Left lung (tissue), 10 donors: Measurements from ENCODE around the gene APOO. TPM values are rescaled to one million over a fixed set of nuclear protein-coding genes. Genes with fewer than 3 reads are reported as not detected.

Experiments
- ATAC-seq: fragments of 200-7000 bp; cut with Tn5 transposase; one replicate; pipeline ENCODE4 v1.9.1; 2020; ENCODE audit warnings: moderate library complexity
- DNase-seq, 4 donors: peaks; one replicate each; pipeline ENCODE4 v3.0.0-alpha.2; 2013 to 2020
- H3K27ac ChIP-seq, 2 donors: fragments of 200-600 bp; sonication (generic) in 1 of 2; one replicate each; pipeline versions ENCODE4 v1.5.0 to v1.8.0; 2020 to 2021
- H3K27me3 ChIP-seq, 2 donors: fragments of 200-600 bp; sonication (generic) in 1 of 2; one replicate each; pipeline versions ENCODE4 v1.5.0 to v1.8.0; 2020 to 2021
- H3K36me3 ChIP-seq, 2 donors: fragments of 200-600 bp; sonication (generic) in 1 of 2; one replicate each; pipeline versions ENCODE4 v1.5.0 to v1.8.0; 2020 to 2021
- H3K4me1 ChIP-seq, 2 donors: fragments of 200-600 bp; one replicate each; pipeline ENCODE4 v1.8.0; 2021
- H3K4me3 ChIP-seq, 2 donors: fragments of 200-600 bp; sonication (generic) in 1 of 2; one replicate each; pipeline versions ENCODE4 v1.5.0 to v1.8.0; 2020 to 2021; ENCODE audit warnings: mild to moderate bottlenecking in 1 of 2
- H3K9me3 ChIP-seq, 2 donors: fragments of 200-600 bp; sonication (generic) in 1 of 2; one replicate each; pipeline versions ENCODE4 v1.5.0 to v1.8.0; 2020 to 2021
- intact Hi-C, 2 donors: fragments of 100-400 bp; cut with DNase I; formaldehyde crosslinking; loops; one replicate each; pipeline versions ENCODE4 v1.11.2 to v1.14.2; 2022
- polyA plus RNA-seq, 6 donors: library from polyadenylated mRNA; unstranded; fragments of 120-200 nt; gene quantifications; one replicate each; pipeline ENCODE4 v1.2.1, GENCODE V29; 2013; ENCODE audit not compliant: insufficient read length in 6 of 6
- total RNA-seq, 2 donors: library from RNA; stranded (reverse); fragmentation: NEBNext Ultra II Directional; extraction: Animal tissue kit (Norgen Biotek cat#: 25700); gene quantifications; one replicate each; pipeline ENCODE4 v1.2.1, GENCODE V29; 2021
- TF ChIP-seq, protein P1 (sequence below), 2 donors: fragments of 200-600 bp; sonication (generic) in 1 of 2; IDR thresholded peaks; one replicate each; pipeline versions ENCODE4 v1.5.0 to v1.8.0; 2021; ENCODE audit warnings: antibody characterized with exemption in 2 of 2
- donor health status: DM: no; HTN: yes; CAD: no.
- donor health status: DM: no; HTN: no; CAD: no.

Gene APOO
- total and polyA plus RNA-seq, 8 donors, result 15.9 to 24.3 (median 19.6) TPM

- DNase-seq, result no peak
- Histone ChIP-seq H3K9me3 (no peaks in the 10 kb centered on the region), H3K36me3 (no peaks in the 10 kb centered on the region), H3K27ac (peak overlapping the region; percentile 65 to 73), H3K4me1 (peaks cover 14 to 28% of the 10 kb centered on the region in 2 donors), H3K27me3 (no peaks in the 10 kb centered on the region), H3K4me3 (no peak overlapping the region)
- no peak for ATAC-seq
- TF ChIP-seq, protein P1, sequence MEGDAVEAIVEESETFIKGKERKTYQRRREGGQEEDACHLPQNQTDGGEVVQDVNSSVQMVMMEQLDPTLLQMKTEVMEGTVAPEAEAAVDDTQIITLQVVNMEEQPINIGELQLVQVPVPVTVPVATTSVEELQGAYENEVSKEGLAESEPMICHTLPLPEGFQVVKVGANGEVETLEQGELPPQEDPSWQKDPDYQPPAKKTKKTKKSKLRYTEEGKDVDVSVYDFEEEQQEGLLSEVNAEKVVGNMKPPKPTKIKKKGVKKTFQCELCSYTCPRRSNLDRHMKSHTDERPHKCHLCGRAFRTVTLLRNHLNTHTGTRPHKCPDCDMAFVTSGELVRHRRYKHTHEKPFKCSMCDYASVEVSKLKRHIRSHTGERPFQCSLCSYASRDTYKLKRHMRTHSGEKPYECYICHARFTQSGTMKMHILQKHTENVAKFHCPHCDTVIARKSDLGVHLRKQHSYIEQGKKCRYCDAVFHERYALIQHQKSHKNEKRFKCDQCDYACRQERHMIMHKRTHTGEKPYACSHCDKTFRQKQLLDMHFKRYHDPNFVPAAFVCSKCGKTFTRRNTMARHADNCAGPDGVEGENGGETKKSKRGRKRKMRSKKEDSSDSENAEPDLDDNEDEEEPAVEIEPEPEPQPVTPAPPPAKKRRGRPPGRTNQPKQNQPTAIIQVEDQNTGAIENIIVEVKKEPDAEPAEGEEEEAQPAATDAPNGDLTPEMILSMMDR (IDR thresholded peaks at IDR 0.05), result no peak
- intact Hi-C loops, result no loop called here
Measured at GRCh38 chrX:23802431-23802830, 105.3 kb downstream of the APOO start.

DNA sequence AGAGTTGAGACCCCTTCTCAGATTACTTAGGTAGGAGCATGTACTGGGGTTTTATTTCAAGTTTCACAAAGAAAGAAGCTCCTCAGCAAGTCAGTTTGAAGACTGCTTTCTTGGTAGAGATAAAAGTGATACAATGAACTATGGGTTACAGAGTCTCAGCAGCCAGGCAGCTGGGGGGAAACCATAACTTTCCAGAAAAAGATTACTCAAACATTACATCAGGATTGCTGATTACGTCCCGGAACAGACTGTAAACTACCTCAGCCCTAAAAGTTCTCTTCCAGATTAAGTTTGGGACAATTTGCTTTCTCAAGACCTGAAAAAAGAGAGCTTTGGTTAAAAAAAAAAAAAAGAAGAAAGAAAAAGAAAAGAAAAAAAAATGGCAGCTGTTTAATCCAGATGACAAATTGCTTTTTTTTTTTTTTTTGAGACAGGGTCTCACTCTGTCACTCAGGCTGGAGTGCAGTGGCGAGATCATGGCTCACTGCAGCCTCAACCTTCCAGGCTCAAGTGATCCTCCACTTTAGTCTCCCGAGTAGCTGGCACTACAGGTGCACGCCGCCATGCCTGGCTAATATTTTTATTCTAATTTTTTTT lies 108.2 kb downstream of the APOO start:
- ATAC-seq (no peak), DNase-seq (no peak)
- H3K4me3 ChIP-seq, result no peak overlapping the region
- no peaks in the 10 kb centered on the region for H3K9me3 ChIP-seq
- no peaks in the 10 kb centered on the region for H3K36me3 ChIP-seq
- intact Hi-C loops, result no loop called here
- H3K4me1 ChIP-seq, result peaks cover 4 to 27% of the 10 kb centered on the region in 2 donors
- H3K27ac ChIP-seq, result peak overlapping the region in 1 of 2 donors; percentile 23
- TF ChIP-seq, protein P1 (IDR thresholded peaks at IDR 0.05), result no peak
- H3K27me3 ChIP-seq, result no peaks in the 10 kb centered on the region

- H3K27ac ChIP-seq, result peak overlapping the region; percentile 48 to 64
Measured at GRCh38 chrX:23797371-23798128, 110.2 kb downstream of the APOO start.

DNA sequence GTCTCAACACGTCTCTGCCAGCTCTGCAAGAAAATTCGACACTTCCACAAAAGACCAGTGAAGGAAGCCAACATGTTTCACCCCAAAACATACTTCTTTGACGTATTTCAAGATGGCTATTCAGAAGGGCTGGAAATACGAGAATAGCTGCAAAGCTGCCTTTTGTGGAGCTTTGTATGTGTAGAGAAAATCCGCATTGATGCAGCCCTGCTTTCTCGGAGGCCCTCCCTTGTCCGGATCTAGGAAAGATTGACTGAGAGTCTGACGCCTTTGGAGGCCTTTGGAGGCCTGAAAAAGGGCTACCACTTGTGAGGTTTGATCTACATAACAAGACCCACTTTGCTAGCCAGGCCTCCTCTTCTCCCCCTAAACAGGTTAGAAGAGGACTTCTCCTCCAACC lies 112.5 kb downstream of the APOO start:
- Histone ChIP-seq H3K27me3 (no peaks in the 10 kb centered on the region), H3K4me1 (peaks cover 0 to 10% of the 10 kb centered on the region in 2 donors), H3K9me3 (no peaks in the 10 kb centered on the region), H3K4me3 (no peak overlapping the region), H3K36me3 (no peaks in the 10 kb centered on the region), H3K27ac (no peak overlapping the region)
- ATAC-seq (no peak), DNase-seq (no peak)
- intact Hi-C loops, result no loop called here
- TF ChIP-seq, protein P1 (IDR thresholded peaks at IDR 0.05), result no peak

More at GRCh38 chrX:23797371-23798128, 110.2 kb downstream of the APOO start:
- Histone ChIP-seq H3K4me1 (peaks cover 0 to 10% of the 10 kb centered on the region in 2 donors), H3K4me3 (no peak overlapping the region), H3K27me3 (no peaks in the 10 kb centered on the region), H3K36me3 (no peaks in the 10 kb centered on the region), H3K9me3 (no peaks in the 10 kb centered on the region)
- peak in 1 of 4 donors; percentile 58 for DNase-seq
- TF ChIP-seq, protein P1 (IDR thresholded peaks at IDR 0.05), result no peak
- intact Hi-C loops, result no loop called here
- peak; percentile 76 for ATAC-seq

GRCh38 chrX:23792861-23793553 lies 114.7 kb downstream of the APOO start:
- intact Hi-C loops, result no loop called here
- H3K9me3 ChIP-seq, result no peaks in the 10 kb centered on the region
- ATAC-seq (peak; percentile 28), DNase-seq (no peak)
- H3K4me3 ChIP-seq, result no peak overlapping the region
- H3K36me3 ChIP-seq, result no peaks in the 10 kb centered on the region
- peaks cover 0 to 7% of the 10 kb centered on the region in 2 donors for H3K4me1 ChIP-seq
- no peaks in the 10 kb centered on the region for H3K27me3 ChIP-seq
- TF ChIP-seq, protein P1 (IDR thresholded peaks at IDR 0.05), result no peak
- H3K27ac ChIP-seq, result peak overlapping the region in 1 of 2 donors; percentile 13
